IMR-90 (cell line): ENCODE measurements around the gene PDZD7. TPM values are rescaled to one million over a fixed set of nuclear protein-coding genes. Genes with fewer than 3 reads are reported as not detected.

Experiments used
- ATAC-seq: fragments of 200-7000 bp; cut with Tn5 transposase; 2 replicates; pipeline ENCODE4 v1.9.1; 2020; ENCODE audit warnings: low read depth, mild to moderate bottlenecking, moderate library complexity
- BruUV-seq: library from RNA; stranded (reverse); fragments of 400-500 nt; replicated peaks from 2 replicates; lab custom pipeline; 2021; lab: Mats Ljungman, UMichigan
- CTCF ChIA-PET: fragments of 300-600 bp; formaldehyde crosslinking; extraction: SDS; loops from one replicate; lab custom pipeline; 2021; ENCODE audit warnings: antibody characterized with exemption; lab: Yijun Ruan, JAX
- POLR2A ChIA-PET: fragments of 300-600 bp; sonication (Branson Sonifier 250); formaldehyde crosslinking; loops from one replicate; lab custom pipeline; 2022; ENCODE audit warnings: antibody characterized with exemption; ENCODE audit not compliant: unreplicated experiment; lab: Charles Lee
- DNase-seq: peaks from one replicate; pipeline ENCODE4 v3.0.0; 2013
- H2AFZ ChIP-seq: replicated peaks from 2 replicates; pipeline ENCODE3; 2013; ENCODE audit warnings: low read length, mild to moderate bottlenecking; ENCODE audit not compliant: poor library complexity
- H2AK5ac ChIP-seq: 2 replicates; pipeline ENCODE4 v1.6.1; 2013; ENCODE audit warnings: low read depth, low read length, inconsistent platforms
- H2AK9ac ChIP-seq: replicated peaks from 2 replicates; pipeline ENCODE3; 2013; ENCODE audit warnings: mild to moderate bottlenecking, low read depth, low read length, moderate library complexity; ENCODE audit not compliant: poor library complexity
- H2BK120ac ChIP-seq: 2 replicates; pipeline ENCODE4 v1.6.1; 2013; ENCODE audit warnings: low read depth, low read length, inconsistent platforms
- H2BK15ac ChIP-seq: 3 replicates; pipeline ENCODE4 v1.6.1; 2013; ENCODE audit warnings: low read depth, low read length, inconsistent platforms
- H2BK20ac ChIP-seq: 2 replicates; pipeline ENCODE4 v1.6.1; 2013; ENCODE audit warnings: low read depth, mild to moderate bottlenecking, inconsistent platforms, low read length, moderate library complexity
- H2BK5ac ChIP-seq: 2 replicates; pipeline ENCODE4 v1.6.1; 2013; ENCODE audit warnings: mild to moderate bottlenecking, low read depth, low read length, inconsistent platforms; ENCODE audit not compliant: poor library complexity, severe bottlenecking
- H3K14ac ChIP-seq: replicated peaks from 2 replicates; pipeline ENCODE4 v1.6.1; 2013; ENCODE audit warnings: low read depth, low read length, inconsistent platforms
- H3K18ac ChIP-seq: 2 replicates; pipeline ENCODE4 v1.6.1; 2013; ENCODE audit warnings: low read depth, low read length, control low read depth
- H3K23ac ChIP-seq: 2 replicates; pipeline ENCODE4 v1.6.1; 2013; ENCODE audit warnings: low read depth, low read length, inconsistent platforms
- H3K27ac ChIP-seq: 2 replicates; pipeline ENCODE4 v1.5.1; 2013; ENCODE audit warnings: mild to moderate bottlenecking, control low read depth, low read length; ENCODE audit not compliant: insufficient read depth
- H3K27me3 ChIP-seq: 2 replicates; pipeline ENCODE4 v1.6.1; 2013; ENCODE audit warnings: low read length; ENCODE audit not compliant: control insufficient read depth, insufficient read depth
- H3K36me3 ChIP-seq: 2 replicates; pipeline ENCODE4 v1.6.1; 2013; ENCODE audit warnings: low read length, mixed read lengths; ENCODE audit not compliant: control insufficient read depth, insufficient read depth
- H3K4ac ChIP-seq: 2 replicates; pipeline ENCODE4 v1.6.1; 2013; ENCODE audit warnings: low read depth, low read length, inconsistent platforms
- H3K4me1 ChIP-seq: 2 replicates; pipeline ENCODE4 v1.6.1; 2013; ENCODE audit warnings: low read length, mixed read lengths; ENCODE audit not compliant: control insufficient read depth, insufficient read depth
- H3K4me2 ChIP-seq: 2 replicates; pipeline ENCODE4 v1.6.1; 2013; ENCODE audit warnings: low read depth, mild to moderate bottlenecking, control low read depth, low read length, moderate library complexity
- H3K4me3 ChIP-seq: 2 replicates; pipeline ENCODE4 v1.5.1; 2013; ENCODE audit warnings: low read depth, mild to moderate bottlenecking, control low read depth, low read length, moderate library complexity; ENCODE audit not compliant: insufficient read depth
- H3K56ac ChIP-seq: 2 replicates; pipeline ENCODE4 v1.6.1; 2013; ENCODE audit warnings: low read length, inconsistent platforms; ENCODE audit not compliant: insufficient read depth; ENCODE audit errors: extremely low read depth
- H3K79me1 ChIP-seq, 2 experiments: 2 replicates each; pipeline ENCODE4 v1.6.1; 2013; ENCODE audit warnings: low read length in 2 of 2, inconsistent platforms in 1 of 2, low read depth in 1 of 2
- H3K9ac ChIP-seq: 2 replicates; pipeline ENCODE4 v1.6.1; 2013; ENCODE audit warnings: low read depth, low read length, control low read depth
- H3K9me1 ChIP-seq: 2 replicates; pipeline ENCODE4 v1.6.1; 2013; ENCODE audit warnings: low read length, inconsistent platforms; ENCODE audit not compliant: insufficient read depth
- H3K9me3 ChIP-seq: 2 replicates; pipeline ENCODE4 v1.6.1; 2013; ENCODE audit warnings: low read length; ENCODE audit not compliant: control insufficient read depth, insufficient read depth
- H4K20me1 ChIP-seq: 2 replicates; pipeline ENCODE4 v1.6.1; 2013; ENCODE audit warnings: low read length, inconsistent platforms; ENCODE audit not compliant: insufficient read depth
- H4K5ac ChIP-seq: 2 replicates; pipeline ENCODE4 v1.6.1; 2013; ENCODE audit warnings: mild to moderate bottlenecking, low read depth, low read length, control low read depth
- H4K8ac ChIP-seq, 2 experiments: 2 replicates each; pipeline ENCODE4 v1.6.1; 2013; ENCODE audit warnings: low read depth in 2 of 2, low read length in 2 of 2, control low read depth in 1 of 2, inconsistent platforms in 1 of 2
- H4K91ac ChIP-seq: 2 replicates; pipeline ENCODE4 v1.6.1; 2013; ENCODE audit warnings: low read depth, low read length, inconsistent platforms; ENCODE audit not compliant: insufficient read depth
- CHD1 ChIP-seq: IDR thresholded peaks from 2 replicates; pipeline ENCODE4 v1.6.1; 2012; ENCODE audit warnings: low read depth, low read length, improper control_type of control experiment
- MAFK ChIP-seq: IDR thresholded peaks from 2 replicates; pipeline ENCODE4 v1.6.1; 2012; ENCODE audit warnings: low read depth, low read length, improper control_type of control experiment
- MXI1 ChIP-seq: IDR thresholded peaks from 2 replicates; pipeline ENCODE4 v1.6.1; 2012; ENCODE audit warnings: low read depth, mild to moderate bottlenecking, low read length, moderate library complexity, borderline replicate concordance
- WGBS, 2 experiments: methylation state at CpG; one replicate each; pipeline versions ENCODE4 v1.1.5 to v1.1.7; 2013; ENCODE audit warnings: missing lambda C conversion rate in 2 of 2; ENCODE audit not compliant: insufficient read length in 1 of 2; ENCODE audit errors: extremely low coverage in 2 of 2; 5-methylcytosine and 5-hydroxymethylcytosine counted together
- dilution Hi-C: fragments of 300-500 bp; cut with HindIII; formaldehyde crosslinking; loops from one replicate; pipeline ENCODE4 v1.14.3; 2018; ENCODE audit warnings: low sequenced_read_pairs; ENCODE audit not compliant: unreplicated experiment
- in situ Hi-C: fragments of 300-500 bp; cut with MboI; formaldehyde crosslinking; loops from 3 replicates; pipeline ENCODE4 v1.14.3; 2019; ENCODE audit warnings: low sequenced_read_pairs, inconsistent platforms, mixed read lengths
- intact Hi-C: fragments of 100-400 bp; cut with micrococcal nuclease; formaldehyde crosslinking; loops from 2 replicates; pipeline ENCODE4 v1.10.0; 2022
- polyA plus RNA-seq, 3 experiments: library from polyadenylated mRNA; depleted of rRNA; stranded (reverse); fragments of >200 nt; gene quantifications; 2 replicates each; pipeline ENCODE4 v1.2.3, GENCODE V29; 2012; ENCODE audit warnings: low replicate concordance in 1 of 3
- total RNA-seq: library from RNA; depleted of rRNA; stranded (reverse); fragments of >200 nt; gene quantifications from 2 replicates; pipeline ENCODE4 v1.2.3, GENCODE V29; 2012

The PDZD7 gene
- total and polyA plus RNA-seq, 2 of the 4 experiments (the other 2 are of a cell fraction), result 0.90 to 1.5 TPM

DNA sequence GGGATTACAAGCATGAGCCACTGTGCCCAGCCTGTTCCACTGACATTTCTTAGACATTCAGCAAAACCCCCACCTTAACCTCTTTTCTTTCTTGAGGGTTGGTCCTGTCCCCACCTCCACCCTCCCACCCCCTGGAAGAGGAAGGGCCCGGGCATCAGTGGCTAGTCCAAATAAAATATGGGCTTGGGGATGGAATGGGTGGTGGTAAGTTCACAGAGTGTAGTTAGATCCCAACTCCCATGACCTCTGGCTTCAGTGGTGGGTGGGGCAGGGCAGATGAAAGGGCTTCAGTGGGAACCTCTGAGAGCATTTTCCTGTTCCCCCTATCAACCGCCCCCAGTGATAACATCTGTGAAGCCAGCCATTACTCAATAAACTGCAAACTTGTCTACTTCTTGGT lies 9.9 kb upstream of the PDZD7 start:
- no peak overlapping the region for H3K56ac ChIP-seq
- H3K27me3 ChIP-seq, result no peaks in the 10 kb centered on the region
- ATAC-seq (no peak), DNase-seq (no peak)
- dilution Hi-C loops (no loop called here), in situ Hi-C loops (no loop called here), intact Hi-C loops (loop anchor here (1.0 kb wide), 2 partner anchors 27 to 101 kb away; no protein-coding TSS in a partner anchor)
- no peak overlapping the region for H3K18ac ChIP-seq
- no peak overlapping the region for H3K9ac ChIP-seq
- no CpG with 5 or more reads among the region's 2 CpGs for WGBS, 2 experiments
- no peak overlapping the region for H4K5ac ChIP-seq
- H2BK120ac ChIP-seq, result no peak overlapping the region
- H2BK15ac ChIP-seq, result no peak overlapping the region
- H2BK5ac ChIP-seq, result no peak overlapping the region
- H2AFZ ChIP-seq, result peak overlapping the region; percentile 52
- peaks cover 37% of the 10 kb centered on the region for H3K36me3 ChIP-seq
- no peak overlapping the region for H2AK9ac ChIP-seq
- H3K9me1 ChIP-seq, result peaks cover 5% of the 10 kb centered on the region; the same call in 1 of the 2 replicates
- H3K4me2 ChIP-seq, result no peak overlapping the region
- H4K20me1 ChIP-seq, result peaks cover 9% of the 10 kb centered on the region; the same call in 1 of the 2 replicates
- CTCF ChIA-PET, result interaction anchor here (0.9 to 1.3 kb wide), 6 partner anchors 9 to 26 kb away, joined by 3 to 6 read pairs (median 4); partner anchors contain the start of genes PDZD7 and SFXN3
- POLR2A ChIA-PET, result interaction anchor here (0.6 kb wide), 1 partner anchor 14 kb away, joined by 5 read pairs; no protein-coding TSS in a partner anchor
- no peak overlapping the region for H3K14ac ChIP-seq
- no peak overlapping the region for H4K8ac ChIP-seq
- H3K4ac ChIP-seq, result 0 out of 2 replicates have a peak overlapping the region, but pooled peaks have one; percentile 3
- H3K27ac ChIP-seq, result no peak overlapping the region
- no peaks in the 10 kb centered on the region for H3K9me3 ChIP-seq
- H2AK5ac ChIP-seq, result no peak overlapping the region
- no peak for TF ChIP-seq MAFK
- TF ChIP-seq CHD1, result no peak
- no peak for TF ChIP-seq MXI1
- H2BK20ac ChIP-seq, result no peak overlapping the region
- no peak overlapping the region for H3K4me3 ChIP-seq
- peaks cover 9 to 25% of the 10 kb centered on the region in 2 experiments; a peak in 3 of 4 replicates for H3K79me1 ChIP-seq
- no peak overlapping the region for H3K23ac ChIP-seq
- H4K91ac ChIP-seq, result no peak overlapping the region
- peaks cover 10% of the 10 kb centered on the region for H3K4me1 ChIP-seq
- no TSS peak for BruUV-seq
